ENCODE results near the gene CRIP3. TPM values are rescaled to one million over a fixed set of nuclear protein-coding genes. Genes with fewer than 3 reads are reported as not detected.

The CRIP3 gene
- total RNA-seq (2016; rRNA removed; fragmentation: Illumina TruSeq; extraction: Trizol) = 3.5 and 6.3 TPM in 2 replicates
- 2.7 and 2.9 TPM in 2 replicates for total RNA-seq (2016; cell fraction: cytosol; rRNA removed; fragmentation: Illumina TruSeq; extraction: Trizol; ENCODE audit: low read depth)
- 5.5 and 7.0 TPM in 2 replicates for total RNA-seq (2016; cell fraction: insoluble cytoplasmic fraction; rRNA removed; fragmentation: Illumina TruSeq; extraction: Trizol)
- total RNA-seq (2016; cell fraction: membrane; rRNA removed; fragmentation: Illumina TruSeq; extraction: Trizol) = 1.7 and 2.6 TPM in 2 replicates
- 6.1 and 7.0 TPM in 2 replicates for total RNA-seq (2016; cell fraction: nucleus; rRNA removed; fragmentation: Illumina TruSeq; extraction: Trizol)
- 9.3 and 14.2 TPM in 2 replicates for polyA plus RNA-seq (2011; rRNA removed)
- 4.5 and 5.1 TPM in 2 replicates for polyA plus RNA-seq (2011; cell fraction: cytosol; rRNA removed)
- 31.5 and 46.2 TPM in 2 replicates for polyA plus RNA-seq (2011; cell fraction: nucleus; rRNA removed)
- 12.7 and 16.4 TPM in 2 replicates for polyA plus RNA-seq (2012)
- polyA plus RNA-seq (2016; cell fraction: cytosol; fragmentation: Illumina TruSeq; extraction: Trizol; ENCODE audit: low read depth) = 0.99 and 1.7 TPM in 2 replicates
- polyA plus RNA-seq (2016; cell fraction: insoluble cytoplasmic fraction; fragmentation: Illumina TruSeq; extraction: Trizol; ENCODE audit: low read depth) = 4.1 and 5.4 TPM in 2 replicates
- polyA plus RNA-seq (2016; cell fraction: membrane; fragmentation: Illumina TruSeq; extraction: Trizol; ENCODE audit: low read depth) = 1.9 and 2.3 TPM in 2 replicates
- 13.1 and 18.7 TPM in 2 replicates for polyA plus RNA-seq (2016; cell fraction: nucleus; fragmentation: Illumina TruSeq; extraction: Trizol; ENCODE audit: insufficient read depth, low read depth)
- 8.2 TPM in 1 of 2 replicates, not detected in the other for polyA minus RNA-seq (2011; rRNA and poly(A)+ RNA removed; ENCODE audit: low replicate concordance)
- 1.4 and 2.5 TPM in 2 replicates for polyA minus RNA-seq (2011; cell fraction: cytosol; rRNA and poly(A)+ RNA removed)
- 7.5 and 14.4 TPM in 2 replicates for polyA minus RNA-seq (2011; cell fraction: nucleus; rRNA and poly(A)+ RNA removed)
- percentile 28 among the genes with signal in this experiment for Bru-seq, nascent RNA
- percentile 21 among the genes with signal in this experiment for BruChase-seq, experiment 1, labeled RNA remaining after a 6-hour chase
- percentile 23 among the genes with signal in this experiment for BruChase-seq, experiment 2, labeled RNA remaining after a 2-hour chase
- long read RNA-seq, experiment 1, partial matches to known transcripts = 0 of 8 reads
- long read RNA-seq, experiment 1, other reads (novel, unspliced or antisense) = 6 of 8 reads
- long read RNA-seq, experiment 2, partial matches to known transcripts = 0 of 3 reads
- long read RNA-seq, experiment 2, other reads (novel, unspliced or antisense) = 2 of 3 reads

GRCh38 chr6:43308101-43308989, at the start of gene CRIP3:
Gene CRIP3 (minus strand): TSS chr6:43308826. CDS start chr6:43308792, 34 bp downstream.
- no peak within 1 kb of the TSS for H3K27ac ChIP-seq (ENCODE audit: extremely low read length, insufficient read depth, low read length)
- no peaks in the 10 kb centered on the region for H4K20me1 ChIP-seq (ENCODE audit: insufficient read depth, low read length)
- ChIA-PET POLR2A (interaction anchor here (0.9 to 3.1 kb wide), 5 partner anchors 11 to 62 kb away, joined by 4 to 28 read pairs (median 8); partner anchors contain the start of gene SLC22A7), CTCF (ENCODE audit: low intra/inter-chr PET ratio, low total read pairs) (interaction anchor here (1.1 kb wide), 1 partner anchor 47 kb away, joined by 4 read pairs; no protein-coding TSS in a partner anchor)
- ATAC-seq (peak; percentile 69), DNase-seq (ENCODE audit: low spot score) (no peak), FAIRE-seq (peak; percentile 60)
- no peaks in the 10 kb centered on the region for H3K27me3 ChIP-seq (ENCODE audit: control insufficient read depth in 1 of 2, insufficient read depth in 2 of 2, low read length in 2 of 2)
- peak within 1 kb of the TSS; percentile 43 for H3K9ac ChIP-seq (ENCODE audit: insufficient read depth, low read depth, low read length)
- BruUV-seq (replicated peaks) = no TSS peak
- no peaks in the 10 kb centered on the region for H3K79me2 ChIP-seq (ENCODE audit: insufficient read depth, low read length)
- intact Hi-C loops (cut with micrococcal nuclease; ENCODE audit: unreplicated experiment) (no loop called here), in situ Hi-C loops (cut with HindIII; ENCODE audit: extremely low pct_ligation_motif_present, low pct_unique_long_range_greater_than_20kb) (no loop called here)
- 24% methylated on average over 15 of the region's 39 CpGs for WGBS (ENCODE audit: low lambda C conversion rate)
- H3K4me3 ChIP-seq (replicated peaks in 1 of 3; ENCODE audit: insufficient read depth in 1 of 3, low read depth in 2 of 3, low read length in 3 of 3) = peak within 1 kb of the TSS; percentile 38 to 70 (median 43)
- H3K4me2 ChIP-seq (ENCODE audit: low read depth, low read length) = peak within 1 kb of the TSS; percentile 82
- peak within 1 kb of the TSS; percentile 79 for H2AFZ ChIP-seq (ENCODE audit: low read length)
- peaks cover 43% of the 10 kb centered on the region for H3K4me1 ChIP-seq (ENCODE audit: insufficient read depth, low read length)
- no peaks in the 10 kb centered on the region for H3K36me3 ChIP-seq (replicated peaks in 1 of 2; ENCODE audit: control insufficient read depth in 1 of 2, insufficient read depth in 2 of 2, low read length in 2 of 2)
- no peaks in the 10 kb centered on the region for H3K9me3 ChIP-seq (ENCODE audit: low read length)
- TF ChIP-seq ZNF547 (CRISPR knock-in tag; IDR thresholded peaks at IDR 0.05) (peak; percentile 68; the same call in 1 of the 2 replicates), TOPORS (CRISPR knock-in tag; IDR thresholded peaks at IDR 0.05) (no peak), KLF15 (CRISPR knock-in tag; IDR thresholded peaks at IDR 0.05; ENCODE audit: borderline replicate concordance) (0 out of 2 replicates have a peak, but pooled peaks have one; percentile 47), ZNF570 (CRISPR knock-in tag; IDR thresholded peaks at IDR 0.05; ENCODE audit: borderline replicate concordance) (no peak), ZNF274 (CRISPR knock-in tag; IDR thresholded peaks at IDR 0.05) (peak; percentile 69; the same call in 1 of the 2 replicates), ZNF576 (CRISPR knock-in tag; IDR thresholded peaks at IDR 0.05) (no peak), KIAA2018 (CRISPR knock-in tag; IDR thresholded peaks at IDR 0.05; ENCODE audit: borderline replicate concordance) (peak; percentile 38; the same call in 1 of the 2 replicates), SSRP1 (CRISPR knock-in tag; IDR thresholded peaks at IDR 0.05) (no peak), NCOA2 (CRISPR knock-in tag; IDR thresholded peaks at IDR 0.05) (0 out of 2 replicates have a peak, but pooled peaks have one; percentile 10)
